OCI-LY7 (cell line): Measurements from ENCODE around the gene C10orf143.

Source experiments
- EZH2phosphoT487 ChIP-seq: fragments of 200-600 bp; sonication (generic); IDR thresholded peaks from 2 replicates; pipeline ENCODE4 v1.6.1; 2018; ENCODE audit warnings: low read depth, borderline replicate concordance, mild to moderate bottlenecking, mixed run types, antibody characterized with exemption, low read length, moderate library complexity, mixed read lengths
- TF ChIP-seq, protein P1 (sequence below): fragments of 200-600 bp; sonication (generic); conservative IDR thresholded peaks from 2 replicates; pipeline ENCODE4 v1.5.1; 2014; ENCODE audit warnings: mild to moderate bottlenecking, antibody characterized with exemption, low read length, moderate library complexity, mixed read lengths

DNA sequence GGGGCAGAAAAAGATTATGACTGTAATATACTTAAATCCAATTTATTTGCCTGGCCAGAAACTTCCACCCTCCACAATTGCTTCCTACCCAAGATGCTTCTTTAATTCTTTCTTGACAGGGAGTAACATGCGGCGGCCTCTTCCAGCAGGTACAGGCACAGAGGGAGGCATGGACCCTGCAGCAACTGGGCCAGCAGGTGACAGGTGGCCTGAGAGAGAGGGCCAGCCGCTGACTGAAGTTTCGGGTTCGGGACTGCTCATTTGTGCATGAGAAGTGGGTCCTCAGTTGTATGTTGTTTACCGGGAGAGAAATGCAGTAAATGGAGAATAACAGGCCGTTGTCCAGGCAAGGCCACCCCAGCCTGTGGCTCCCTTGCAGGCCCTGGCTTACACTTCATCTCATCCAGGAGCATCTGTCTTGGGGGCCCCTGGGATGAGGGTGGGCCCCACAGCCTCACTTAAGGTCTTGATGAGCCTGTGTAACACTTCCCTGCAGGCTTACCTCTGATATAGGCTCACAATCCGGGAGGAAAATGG lies 72.5 kb downstream of the C10orf143 start:
- TF ChIP-seq, protein P1, sequence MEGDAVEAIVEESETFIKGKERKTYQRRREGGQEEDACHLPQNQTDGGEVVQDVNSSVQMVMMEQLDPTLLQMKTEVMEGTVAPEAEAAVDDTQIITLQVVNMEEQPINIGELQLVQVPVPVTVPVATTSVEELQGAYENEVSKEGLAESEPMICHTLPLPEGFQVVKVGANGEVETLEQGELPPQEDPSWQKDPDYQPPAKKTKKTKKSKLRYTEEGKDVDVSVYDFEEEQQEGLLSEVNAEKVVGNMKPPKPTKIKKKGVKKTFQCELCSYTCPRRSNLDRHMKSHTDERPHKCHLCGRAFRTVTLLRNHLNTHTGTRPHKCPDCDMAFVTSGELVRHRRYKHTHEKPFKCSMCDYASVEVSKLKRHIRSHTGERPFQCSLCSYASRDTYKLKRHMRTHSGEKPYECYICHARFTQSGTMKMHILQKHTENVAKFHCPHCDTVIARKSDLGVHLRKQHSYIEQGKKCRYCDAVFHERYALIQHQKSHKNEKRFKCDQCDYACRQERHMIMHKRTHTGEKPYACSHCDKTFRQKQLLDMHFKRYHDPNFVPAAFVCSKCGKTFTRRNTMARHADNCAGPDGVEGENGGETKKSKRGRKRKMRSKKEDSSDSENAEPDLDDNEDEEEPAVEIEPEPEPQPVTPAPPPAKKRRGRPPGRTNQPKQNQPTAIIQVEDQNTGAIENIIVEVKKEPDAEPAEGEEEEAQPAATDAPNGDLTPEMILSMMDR = no peak
- TF ChIP-seq EZH2phosphoT487 = no peak
